Parathyroid adenoma (tissue), 2 donors: ENCODE results near the gene ACAA2.

ENCODE experiments used
- H2AFZ ChIP-seq: fragments of 300-600 bp; sonication (generic); one replicate; pipeline ENCODE4 v1.7.0; 2017; ENCODE audit warnings: antibody characterized with exemption, mild to moderate bottlenecking
- H3K27ac ChIP-seq: fragments of 300-600 bp; sonication (generic); one replicate; pipeline ENCODE4 v1.7.0; 2017
- H3K27me3 ChIP-seq: fragments of 300-600 bp; sonication (generic); one replicate; pipeline ENCODE4 v1.7.0; 2017; ENCODE audit warnings: low read length; ENCODE audit not compliant: control insufficient read depth, insufficient read depth
- H3K36me3 ChIP-seq: fragments of 300-600 bp; sonication (generic); one replicate; pipeline ENCODE4 v1.7.0; 2017; ENCODE audit warnings: low read length; ENCODE audit not compliant: control insufficient read depth, insufficient read depth
- H3K4me1 ChIP-seq: fragments of 300-600 bp; sonication (generic); one replicate; pipeline ENCODE4 v1.7.0; 2017; ENCODE audit warnings: control low read depth
- H3K4me2 ChIP-seq: fragments of 300-600 bp; sonication (generic); one replicate; pipeline ENCODE4 v1.7.0; 2017; ENCODE audit warnings: low read length
- H3K4me3 ChIP-seq: fragments of 300-600 bp; sonication (generic); one replicate; pipeline ENCODE4 v1.7.0; 2017; ENCODE audit warnings: low read depth, low read length
- H3K79me2 ChIP-seq: fragments of 300-600 bp; sonication (generic); one replicate; pipeline ENCODE4 v1.7.0; 2017; ENCODE audit warnings: control low read depth
- H3K9ac ChIP-seq: fragments of 300-600 bp; sonication (generic); one replicate; pipeline ENCODE4 v1.7.0; 2017; ENCODE audit warnings: mild to moderate bottlenecking
- H3K9me3 ChIP-seq: fragments of 300-600 bp; sonication (generic); one replicate; pipeline ENCODE4 v1.7.0; 2017; ENCODE audit warnings: low read length; ENCODE audit not compliant: control insufficient read depth
- TF ChIP-seq, protein P1 (sequence below): fragments of 300-600 bp; sonication (generic); IDR thresholded peaks from one replicate; pipeline ENCODE4 v1.7.0; 2017; ENCODE audit warnings: antibody characterized with exemption, mild to moderate bottlenecking
- donor health status: primary hyperparathyroidism.

ACAA2 gene

DNA sequence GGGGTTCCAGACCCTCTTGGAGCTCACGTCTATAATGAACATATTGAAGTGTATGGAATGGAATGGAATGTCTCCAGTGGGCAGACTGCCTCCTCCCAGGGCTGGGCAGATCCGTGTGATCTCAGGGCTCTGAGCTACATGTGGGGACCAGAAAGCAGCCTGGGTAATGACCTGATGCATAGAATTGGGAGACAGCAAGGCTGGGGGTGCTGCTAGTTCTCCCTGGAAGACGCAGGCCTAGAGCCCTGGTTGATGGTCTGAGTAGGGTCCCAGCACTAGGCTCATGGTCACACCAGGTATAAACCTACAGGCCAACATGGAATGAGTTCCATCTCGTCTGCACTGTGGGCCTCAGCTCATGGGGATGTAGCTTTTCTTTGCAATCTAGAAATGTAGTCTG is 46.7 kb downstream of the ACAA2 start:
- no peaks in the 10 kb centered on the region for H3K79me2 ChIP-seq
- TF ChIP-seq, protein P1, sequence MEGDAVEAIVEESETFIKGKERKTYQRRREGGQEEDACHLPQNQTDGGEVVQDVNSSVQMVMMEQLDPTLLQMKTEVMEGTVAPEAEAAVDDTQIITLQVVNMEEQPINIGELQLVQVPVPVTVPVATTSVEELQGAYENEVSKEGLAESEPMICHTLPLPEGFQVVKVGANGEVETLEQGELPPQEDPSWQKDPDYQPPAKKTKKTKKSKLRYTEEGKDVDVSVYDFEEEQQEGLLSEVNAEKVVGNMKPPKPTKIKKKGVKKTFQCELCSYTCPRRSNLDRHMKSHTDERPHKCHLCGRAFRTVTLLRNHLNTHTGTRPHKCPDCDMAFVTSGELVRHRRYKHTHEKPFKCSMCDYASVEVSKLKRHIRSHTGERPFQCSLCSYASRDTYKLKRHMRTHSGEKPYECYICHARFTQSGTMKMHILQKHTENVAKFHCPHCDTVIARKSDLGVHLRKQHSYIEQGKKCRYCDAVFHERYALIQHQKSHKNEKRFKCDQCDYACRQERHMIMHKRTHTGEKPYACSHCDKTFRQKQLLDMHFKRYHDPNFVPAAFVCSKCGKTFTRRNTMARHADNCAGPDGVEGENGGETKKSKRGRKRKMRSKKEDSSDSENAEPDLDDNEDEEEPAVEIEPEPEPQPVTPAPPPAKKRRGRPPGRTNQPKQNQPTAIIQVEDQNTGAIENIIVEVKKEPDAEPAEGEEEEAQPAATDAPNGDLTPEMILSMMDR, result no peak
- H3K4me2 ChIP-seq, result no peak overlapping the region
- H3K9me3 ChIP-seq, result no peaks in the 10 kb centered on the region
- H3K36me3 ChIP-seq, result no peaks in the 10 kb centered on the region
- H3K4me3 ChIP-seq, result no peak overlapping the region
- no peak overlapping the region for H3K9ac ChIP-seq
- no peak overlapping the region for H2AFZ ChIP-seq
- H3K27ac ChIP-seq, result no peak overlapping the region
- H3K27me3 ChIP-seq, result no peaks in the 10 kb centered on the region
- no peaks in the 10 kb centered on the region for H3K4me1 ChIP-seq

- Histone ChIP-seq H3K79me2 (no peaks in the 10 kb centered on the region), H3K9me3 (no peaks in the 10 kb centered on the region), H3K27me3 (no peaks in the 10 kb centered on the region), H3K4me1 (no peaks in the 10 kb centered on the region), H3K4me2 (no peak overlapping the region), H3K36me3 (no peaks in the 10 kb centered on the region), H3K9ac (no peak overlapping the region), H3K27ac (no peak overlapping the region), H2AFZ (no peak overlapping the region), H3K4me3 (no peak overlapping the region)
- TF ChIP-seq, protein P1, result no peak
Measured at GRCh38 chr18:49764032-49764431, 49.3 kb downstream of the ACAA2 start.

GRCh38 chr18:49763590-49763989 is 49.7 kb downstream of the ACAA2 start:
- TF ChIP-seq, protein P1, result no peak
- Histone ChIP-seq H3K36me3 (no peaks in the 10 kb centered on the region), H3K4me2 (no peak overlapping the region), H3K9ac (no peak overlapping the region), H3K9me3 (no peaks in the 10 kb centered on the region), H3K79me2 (no peaks in the 10 kb centered on the region), H3K27me3 (no peaks in the 10 kb centered on the region), H3K27ac (no peak overlapping the region), H3K4me3 (no peak overlapping the region), H3K4me1 (no peaks in the 10 kb centered on the region), H2AFZ (no peak overlapping the region)

- H3K79me2 ChIP-seq, result no peaks in the 10 kb centered on the region
- no peaks in the 10 kb centered on the region for H3K36me3 ChIP-seq
- H3K9me3 ChIP-seq, result no peaks in the 10 kb centered on the region
- H3K27ac ChIP-seq, result no peak overlapping the region
- no peak overlapping the region for H3K9ac ChIP-seq
- TF ChIP-seq, protein P1, result no peak
- no peaks in the 10 kb centered on the region for H3K4me1 ChIP-seq
- no peak overlapping the region for H2AFZ ChIP-seq
- H3K27me3 ChIP-seq, result no peaks in the 10 kb centered on the region
- no peak overlapping the region for H3K4me3 ChIP-seq
- no peak overlapping the region for H3K4me2 ChIP-seq
Measured at GRCh38 chr18:49762191-49763077, 50.9 kb downstream of the ACAA2 start.

GRCh38 chr18:49761771-49762170 is 51.6 kb downstream of the ACAA2 start:
- Histone ChIP-seq H3K27me3 (no peaks in the 10 kb centered on the region), H3K9ac (no peak overlapping the region), H3K9me3 (no peaks in the 10 kb centered on the region), H3K4me3 (no peak overlapping the region), H2AFZ (no peak overlapping the region), H3K4me2 (no peak overlapping the region), H3K79me2 (no peaks in the 10 kb centered on the region), H3K27ac (no peak overlapping the region), H3K36me3 (no peaks in the 10 kb centered on the region), H3K4me1 (no peaks in the 10 kb centered on the region)
- TF ChIP-seq, protein P1, result no peak
